ENCODE data around the gene ATP2A2.

Gene ATP2A2

GRCh38 chr12:110365489-110366320, 84.7 kb downstream of the ATP2A2 start:
- no peak overlapping the region for H3K18ac ChIP-seq (ENCODE audit: low read length)
- no peak overlapping the region for H2AK5ac ChIP-seq (ENCODE audit: low read depth, low read length)
- DNase-seq (ENCODE audit: low spot score) = no peak
- H2AFZ ChIP-seq (ENCODE audit: low read length) = peak overlapping the region; percentile 82
- H3K36me3 ChIP-seq (replicated peaks in 1 of 2; ENCODE audit: control insufficient read depth in 2 of 2, insufficient read depth in 2 of 2, low read length in 2 of 2) = peaks cover 6 to 13% of the 10 kb centered on the region in 2 donors
- no peak overlapping the region for H3K27ac ChIP-seq (replicated peaks; ENCODE audit: low read length)
- no peaks in the 10 kb centered on the region for H3K79me1 ChIP-seq (ENCODE audit: low read depth, low read length)
- H3K4me3 ChIP-seq (ENCODE audit: low read length in 2 of 2) = no peak overlapping the region
- no peak overlapping the region for H2BK5ac ChIP-seq (ENCODE audit: low read length)
- H3K9me3 ChIP-seq (replicated peaks in 1 of 2; ENCODE audit: control insufficient read depth in 2 of 2, insufficient read depth in 1 of 2, low read depth in 1 of 2, low read length in 2 of 2) = no peaks in the 10 kb centered on the region
- H4K91ac ChIP-seq (ENCODE audit: low read depth, low read length, poor library complexity) = no peak overlapping the region
- H3K4me1 ChIP-seq (ENCODE audit: control insufficient read depth in 2 of 2, insufficient read depth in 1 of 2, low read depth in 1 of 2, low read length in 2 of 2) = peaks cover 2 to 9% of the 10 kb centered on the region in 2 donors
- no CpG with 5 or more reads among the region's 7 CpGs for WGBS, 2 donors (ENCODE audit: extremely low coverage in 2 of 2, insufficient read length in 2 of 2, insufficient replicate concordance in 1 of 2)
- H3K4ac ChIP-seq (ENCODE audit: low read length) = no peak overlapping the region
- no peak overlapping the region for H2BK15ac ChIP-seq (ENCODE audit: low read length)
- no peak overlapping the region for H3K9ac ChIP-seq (ENCODE audit: low read depth, low read length, poor library complexity)
- no peak overlapping the region for H2BK120ac ChIP-seq (ENCODE audit: low read depth, low read length)
- H3K4me2 ChIP-seq (ENCODE audit: insufficient read depth, low read length, poor library complexity, severe bottlenecking) = no peak overlapping the region
- no peak overlapping the region for H3K14ac ChIP-seq (ENCODE audit: low read length)
- H2BK12ac ChIP-seq (ENCODE audit: low read length) = no peak overlapping the region
- H3K23ac ChIP-seq (ENCODE audit: low read depth, low read length, poor library complexity) = no peak overlapping the region
- H3K27me3 ChIP-seq (ENCODE audit: control insufficient read depth in 3 of 3, insufficient read depth in 3 of 3, low read depth in 1 of 3, low read length in 3 of 3) = no peaks in the 10 kb centered on the region
- no peak overlapping the region for H4K8ac ChIP-seq (ENCODE audit: low read depth, low read length)

GRCh38 chr12:110366321-110367142, 85.5 kb downstream of the ATP2A2 start:
- Histone ChIP-seq H3K36me3 (replicated peaks in 1 of 2; ENCODE audit: control insufficient read depth in 2 of 2, insufficient read depth in 2 of 2, low read length in 2 of 2) (peaks cover 6 to 22% of the 10 kb centered on the region in 2 donors), H2AFZ (ENCODE audit: low read length) (peak overlapping the region; percentile 82), H3K4me1 (ENCODE audit: control insufficient read depth in 2 of 2, insufficient read depth in 1 of 2, low read depth in 1 of 2, low read length in 2 of 2) (peaks cover 2 to 9% of the 10 kb centered on the region in 2 donors), H2BK5ac (ENCODE audit: low read length) (no peak overlapping the region), H3K9ac (ENCODE audit: low read depth, low read length, poor library complexity) (no peak overlapping the region), H2BK120ac (ENCODE audit: low read depth, low read length) (no peak overlapping the region), H2AK5ac (ENCODE audit: low read depth, low read length) (no peak overlapping the region), H3K4ac (ENCODE audit: low read length) (no peak overlapping the region), H3K4me3 (ENCODE audit: low read length in 2 of 2) (no peak overlapping the region), H3K27me3 (ENCODE audit: control insufficient read depth in 3 of 3, insufficient read depth in 3 of 3, low read depth in 1 of 3, low read length in 3 of 3) (no peaks in the 10 kb centered on the region), H2BK12ac (ENCODE audit: low read length) (no peak overlapping the region), H3K79me1 (ENCODE audit: low read depth, low read length) (no peaks in the 10 kb centered on the region), H2BK15ac (ENCODE audit: low read length) (no peak overlapping the region), H3K14ac (ENCODE audit: low read length) (no peak overlapping the region), H4K8ac (ENCODE audit: low read depth, low read length) (no peak overlapping the region), H3K23ac (ENCODE audit: low read depth, low read length, poor library complexity) (no peak overlapping the region), H4K91ac (ENCODE audit: low read depth, low read length, poor library complexity) (no peak overlapping the region), H3K4me2 (ENCODE audit: insufficient read depth, low read length, poor library complexity, severe bottlenecking) (no peak overlapping the region), H3K9me3 (replicated peaks in 1 of 2; ENCODE audit: control insufficient read depth in 2 of 2, insufficient read depth in 1 of 2, low read depth in 1 of 2, low read length in 2 of 2) (no peaks in the 10 kb centered on the region), H3K27ac (replicated peaks; ENCODE audit: low read length) (no peak overlapping the region), H3K18ac (ENCODE audit: low read length) (no peak overlapping the region)
- no CpG with 5 or more reads among the region's 13 CpGs for WGBS, 2 donors (ENCODE audit: extremely low coverage in 2 of 2, insufficient read length in 2 of 2, insufficient replicate concordance in 1 of 2)
- no peak for DNase-seq (ENCODE audit: low spot score)

DNA sequence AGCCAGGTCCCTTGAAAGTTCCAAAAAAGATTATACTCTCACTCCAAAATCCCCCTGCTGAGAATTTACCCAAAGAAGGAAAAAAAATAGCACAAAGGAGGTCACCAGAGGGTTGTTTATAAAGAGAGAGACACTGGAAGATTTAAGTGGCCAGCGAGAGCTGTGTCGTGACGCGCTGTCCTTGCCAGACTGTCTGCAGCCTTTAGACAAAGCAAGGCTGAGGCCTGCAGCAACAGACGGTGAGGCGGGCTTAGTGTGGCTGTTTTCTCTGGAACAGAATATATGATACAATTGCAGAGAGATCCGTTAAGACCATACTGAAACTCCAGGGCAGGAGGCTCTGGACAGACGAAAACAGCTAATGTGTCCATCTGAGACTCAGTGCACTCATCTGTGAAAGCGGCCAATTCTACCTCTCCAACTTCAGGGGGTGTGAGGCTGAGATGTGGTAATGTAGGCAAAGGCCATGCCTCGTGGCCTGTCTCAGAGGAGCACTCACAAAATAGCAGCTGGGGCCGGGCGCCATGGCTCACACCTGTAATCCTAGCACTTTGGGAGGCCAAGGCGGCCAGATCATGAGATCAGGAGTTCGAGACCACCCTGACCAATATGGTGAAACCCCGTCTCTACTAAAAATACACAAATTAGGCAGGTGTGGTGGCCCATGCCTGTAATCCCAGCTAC, 86.3 kb downstream of the ATP2A2 start:
- H4K91ac ChIP-seq (ENCODE audit: low read depth, low read length, poor library complexity) = no peak overlapping the region
- H3K9ac ChIP-seq (ENCODE audit: low read depth, low read length, poor library complexity) = no peak overlapping the region
- peak overlapping the region; percentile 1 for H3K27ac ChIP-seq (replicated peaks; ENCODE audit: low read length)
- H3K4me2 ChIP-seq (ENCODE audit: insufficient read depth, low read length, poor library complexity, severe bottlenecking) = no peak overlapping the region
- H3K4ac ChIP-seq (ENCODE audit: low read length) = no peak overlapping the region
- no peak overlapping the region for H3K23ac ChIP-seq (ENCODE audit: low read depth, low read length, poor library complexity)
- peaks cover 13 to 29% of the 10 kb centered on the region in 2 donors for H3K36me3 ChIP-seq (replicated peaks in 1 of 2; ENCODE audit: control insufficient read depth in 2 of 2, insufficient read depth in 2 of 2, low read length in 2 of 2)
- WGBS, 2 donors (ENCODE audit: extremely low coverage in 2 of 2, insufficient read length in 2 of 2, insufficient replicate concordance in 1 of 2) = no CpG with 5 or more reads among the region's 15 CpGs
- H2AK5ac ChIP-seq (ENCODE audit: low read depth, low read length) = no peak overlapping the region
- H3K4me3 ChIP-seq (ENCODE audit: low read length in 2 of 2) = no peak overlapping the region
- H2BK120ac ChIP-seq (ENCODE audit: low read depth, low read length) = no peak overlapping the region
- H3K4me1 ChIP-seq (ENCODE audit: control insufficient read depth in 2 of 2, insufficient read depth in 1 of 2, low read depth in 1 of 2, low read length in 2 of 2) = peaks cover 2 to 9% of the 10 kb centered on the region in 2 donors
- H3K14ac ChIP-seq (ENCODE audit: low read length) = no peak overlapping the region
- H2AFZ ChIP-seq (ENCODE audit: low read length) = peak overlapping the region; percentile 82
- H2BK15ac ChIP-seq (ENCODE audit: low read length) = no peak overlapping the region
- H2BK12ac ChIP-seq (ENCODE audit: low read length) = no peak overlapping the region
- no peaks in the 10 kb centered on the region for H3K27me3 ChIP-seq (ENCODE audit: control insufficient read depth in 3 of 3, insufficient read depth in 3 of 3, low read depth in 1 of 3, low read length in 3 of 3)
- no peak overlapping the region for H4K8ac ChIP-seq (ENCODE audit: low read depth, low read length)
- peak overlapping the region; percentile 48 for H3K18ac ChIP-seq (ENCODE audit: low read length)
- H3K9me3 ChIP-seq (replicated peaks in 1 of 2; ENCODE audit: control insufficient read depth in 2 of 2, insufficient read depth in 1 of 2, low read depth in 1 of 2, low read length in 2 of 2) = no peaks in the 10 kb centered on the region
- no peak for DNase-seq (ENCODE audit: low spot score)
- no peaks in the 10 kb centered on the region for H3K79me1 ChIP-seq (ENCODE audit: low read depth, low read length)
- H2BK5ac ChIP-seq (ENCODE audit: low read length) = no peak overlapping the region

Data from neuronal stem cell (in vitro differentiated cells).